ENCODE measurements around the gene CALCOCO1. TPM values are rescaled to one million over a fixed set of nuclear protein-coding genes. Genes with fewer than 3 reads are reported as not detected.
"Not testable (repeated sequence)": the region's sequence is repeated elsewhere in the genome, so short reads cannot be mapped to it uniquely, and the experiment has no call there.

CALCOCO1 gene
- total RNA-seq, 1 experiment from 2014 or later = 47.3 TPM

- no peak for DNase-seq (ENCODE audit: low read depth)
Measured at GRCh38 chr12:53733807-53734200, 6.6 kb upstream of the CALCOCO1 start.

DNA sequence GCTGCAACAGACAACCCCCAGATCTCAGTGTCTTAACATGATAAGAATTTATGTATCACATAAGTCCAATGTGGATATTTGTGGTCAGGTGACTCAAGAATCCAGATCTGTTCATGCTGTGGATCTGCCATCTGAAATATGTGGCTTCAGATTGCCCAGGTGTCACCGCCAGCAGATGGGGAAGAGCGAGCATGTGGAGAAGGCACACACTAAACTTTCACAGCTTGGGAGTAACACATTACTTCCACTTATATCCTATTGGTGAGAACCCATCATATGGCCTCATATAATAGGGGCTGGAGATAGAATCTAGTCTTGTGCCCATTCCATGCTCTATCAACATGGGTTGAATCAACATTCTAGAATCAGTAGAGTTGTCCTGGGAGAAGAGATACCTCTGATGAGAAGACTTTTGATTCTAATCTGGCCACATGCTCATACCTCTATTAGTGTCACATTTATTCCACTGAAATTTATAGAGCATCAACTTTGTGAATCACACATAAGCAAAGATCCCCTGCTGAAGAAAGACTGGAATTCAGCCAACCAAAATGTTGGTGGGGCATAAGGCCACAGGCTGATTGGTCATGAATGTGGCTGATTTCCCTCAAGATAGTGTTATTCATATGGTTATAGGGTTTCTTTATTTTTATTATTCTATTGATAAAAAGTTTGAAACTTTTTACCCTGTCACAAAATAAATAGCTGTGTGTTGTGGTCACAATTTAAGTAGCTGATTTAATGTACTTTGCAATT is 6.0 kb upstream of the CALCOCO1 start:
- DNase-seq (ENCODE audit: low read depth) = peak; percentile 86

- DNase-seq (ENCODE audit: low read depth) = peak; percentile 16
Measured at GRCh38 chr12:53729644-53730043, 2.4 kb upstream of the CALCOCO1 start.

- no peak for DNase-seq (ENCODE audit: low read depth)
Measured at GRCh38 chr12:53728206-53728605, 954 bp upstream of the CALCOCO1 start.

DNA sequence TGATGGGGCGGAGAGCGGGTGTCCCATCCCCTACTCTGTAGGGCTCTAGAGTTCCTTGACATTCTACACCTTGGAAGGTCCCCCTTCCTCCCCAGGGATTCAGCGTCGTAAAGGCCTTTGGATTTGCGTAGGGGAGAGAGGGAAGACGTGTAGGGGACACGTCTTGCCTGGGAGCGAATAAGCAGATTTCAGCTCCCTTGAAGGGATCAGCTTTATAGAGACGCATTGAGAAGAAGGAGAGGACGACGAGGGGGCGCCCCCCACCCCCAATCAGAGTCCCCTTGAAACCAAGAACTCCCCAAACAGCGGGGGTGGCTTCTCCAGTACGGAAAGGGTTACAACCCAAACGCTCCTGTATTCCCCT is 324 bp downstream of the CALCOCO1 start:
- peak; percentile 29 for DNase-seq (ENCODE audit: low read depth)

GRCh38 chr12:53726341-53726740 is 911 bp downstream of the CALCOCO1 start:
- DNase-seq (ENCODE audit: low read depth) = peak; percentile 36

GRCh38 chr12:53725824-53726223 is 1.4 kb downstream of the CALCOCO1 start:
- no peak for DNase-seq (ENCODE audit: low read depth)

- no peak for DNase-seq (ENCODE audit: low read depth)
Measured at GRCh38 chr12:53722450-53723041, 4.7 kb downstream of the CALCOCO1 start.

GRCh38 chr12:53720946-53721345 is 6.3 kb downstream of the CALCOCO1 start:
- no peak for DNase-seq (ENCODE audit: low read depth)

- DNase-seq (ENCODE audit: low read depth) = peak; percentile 17
Measured at GRCh38 chr12:53719649-53720048, 7.6 kb downstream of the CALCOCO1 start.

GRCh38 chr12:53718567-53718966 is 8.7 kb downstream of the CALCOCO1 start:
- DNase-seq (ENCODE audit: low read depth) = not testable (repeated sequence)

DNA sequence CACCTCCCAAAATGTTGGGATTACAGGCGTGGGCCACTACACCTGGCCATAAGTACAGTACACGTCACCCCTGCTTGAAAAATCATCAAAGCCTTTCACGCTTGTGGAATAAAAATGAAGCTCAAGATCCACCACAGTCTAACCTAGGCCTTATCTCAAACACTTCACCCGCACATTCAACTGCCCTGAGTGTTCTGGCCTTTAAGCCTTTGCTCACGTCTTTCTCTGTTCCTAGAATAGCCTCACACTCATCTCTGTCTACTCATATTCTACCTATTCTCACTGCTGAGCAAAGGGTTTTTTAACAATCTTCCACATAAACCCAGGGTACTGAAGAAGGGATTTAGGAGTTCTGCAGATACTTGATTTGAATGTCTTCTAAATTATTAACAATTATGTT is 9.9 kb downstream of the CALCOCO1 start:
- no peak for DNase-seq (ENCODE audit: low read depth)

GRCh38 chr12:53714004-53714403 is 13.2 kb downstream of the CALCOCO1 start:
- DNase-seq (ENCODE audit: low read depth) = no peak

GRCh38 chr12:53713516-53713915 is 13.7 kb downstream of the CALCOCO1 start:
- DNase-seq (ENCODE audit: low read depth) = no peak

DNA sequence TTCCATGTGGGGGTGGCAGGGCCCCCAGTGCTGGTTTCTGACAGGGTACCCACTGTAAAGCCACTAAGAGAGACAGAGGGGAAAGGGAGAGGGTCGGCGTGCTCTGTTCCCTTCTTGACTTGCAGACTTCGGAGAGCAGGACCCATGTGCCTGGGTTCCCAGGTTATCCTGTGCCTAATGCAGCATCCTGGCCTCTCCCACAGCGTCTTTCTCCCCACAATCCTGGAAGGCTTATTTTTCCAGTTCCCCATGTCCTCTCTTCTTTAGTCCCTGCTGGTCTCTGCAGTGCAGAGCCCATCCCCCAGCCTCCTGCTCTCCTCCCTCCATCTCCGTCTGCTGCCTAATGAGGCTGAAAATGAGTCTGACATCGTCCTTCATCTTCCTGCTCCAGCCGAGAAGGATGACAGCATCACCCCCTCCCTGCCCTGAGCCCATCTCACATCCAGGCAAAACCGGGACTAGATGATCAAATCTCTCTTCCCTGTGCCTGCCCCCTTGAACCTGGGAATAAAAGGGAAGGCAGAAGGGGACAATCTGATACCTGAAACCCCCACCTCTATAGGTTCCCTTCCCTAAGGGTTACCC is 15.1 kb downstream of the CALCOCO1 start:
- no peak for DNase-seq (ENCODE audit: low read depth)

GRCh38 chr12:53710091-53710490 is 17.2 kb downstream of the CALCOCO1 start:
- no peak for DNase-seq (ENCODE audit: low read depth)

DNA sequence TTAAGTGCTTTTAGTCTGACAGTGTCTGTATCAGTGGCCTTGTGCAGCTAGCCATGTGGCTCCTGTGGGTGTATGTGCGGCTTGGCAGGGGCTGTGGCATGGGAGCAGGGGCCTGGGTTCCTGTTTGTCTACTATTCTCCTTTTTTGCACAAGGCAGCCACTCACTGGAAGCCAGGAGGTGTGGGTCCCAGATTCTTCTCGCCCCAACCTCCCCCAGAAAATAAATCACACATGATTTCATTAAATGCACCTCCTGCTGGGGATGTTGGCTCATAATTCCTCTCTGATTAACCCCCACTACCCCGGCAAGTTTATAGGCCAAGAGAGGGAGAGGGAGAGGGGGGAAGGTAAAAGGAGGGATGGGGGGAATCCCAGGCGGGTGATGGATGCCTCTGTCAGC is 17.6 kb downstream of the CALCOCO1 start:
- no peak for DNase-seq (ENCODE audit: low read depth)

DNA sequence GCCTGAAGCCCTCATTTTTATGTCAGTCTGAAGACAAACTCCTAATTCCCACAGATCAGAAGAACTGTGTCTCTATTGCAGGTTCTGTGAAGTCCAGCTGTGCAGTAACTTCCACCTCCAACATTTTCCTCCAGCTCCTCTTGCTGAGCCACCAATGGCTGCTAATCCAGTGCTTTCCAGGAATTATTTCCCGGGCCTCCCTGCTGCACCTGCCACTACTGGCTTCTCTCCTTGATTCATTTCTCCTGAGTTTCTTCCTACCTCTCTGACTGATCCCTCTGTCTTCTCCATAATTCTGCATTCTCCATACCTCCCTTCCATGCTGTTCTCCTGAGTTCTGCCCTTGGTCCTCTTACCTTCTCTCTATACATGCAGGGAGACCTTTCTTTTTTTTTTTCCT is 21.2 kb downstream of the CALCOCO1 start:
- DNase-seq (ENCODE audit: low read depth) = no peak

- peak; percentile 28 for DNase-seq (ENCODE audit: low read depth)
Measured at GRCh38 chr12:53703756-53704155, 23.5 kb downstream of the CALCOCO1 start.

DNA sequence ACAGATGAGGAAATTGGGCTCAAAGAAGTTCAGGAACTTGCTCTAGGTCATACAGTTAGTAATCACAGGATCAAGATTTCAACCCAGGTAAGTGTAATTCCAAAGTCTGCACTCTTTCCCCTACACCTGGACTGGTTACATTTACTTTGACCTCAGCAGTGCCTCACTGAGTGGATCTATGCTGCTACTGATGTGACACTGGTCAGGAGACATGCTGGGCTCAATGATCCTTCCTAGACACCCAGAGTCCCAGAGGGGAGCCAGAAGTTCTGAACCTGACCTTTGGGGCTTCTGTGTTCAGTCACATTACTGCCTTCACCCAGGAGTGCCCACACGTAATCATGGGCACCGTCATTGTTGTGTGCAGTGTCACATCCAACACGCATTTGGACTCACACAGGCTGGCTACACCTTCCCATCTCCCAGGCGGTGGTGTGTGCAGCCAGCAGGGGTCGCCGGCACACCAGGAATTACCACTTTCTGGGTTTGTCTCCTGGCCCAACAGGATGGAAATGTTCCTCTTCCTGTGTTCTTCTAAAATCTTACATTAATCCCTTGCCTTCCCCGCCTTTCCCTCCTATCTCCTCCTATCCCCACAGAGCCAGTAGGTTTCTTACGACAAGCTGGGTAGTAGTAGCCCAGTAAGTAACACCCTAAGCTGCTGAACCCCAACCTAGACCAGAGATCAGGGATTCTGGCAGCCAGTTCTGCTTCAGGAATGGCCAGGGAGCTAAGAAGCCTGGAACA is 25.6 kb downstream of the CALCOCO1 start:
- peak; percentile 66 for DNase-seq (ENCODE audit: low read depth)

DNA sequence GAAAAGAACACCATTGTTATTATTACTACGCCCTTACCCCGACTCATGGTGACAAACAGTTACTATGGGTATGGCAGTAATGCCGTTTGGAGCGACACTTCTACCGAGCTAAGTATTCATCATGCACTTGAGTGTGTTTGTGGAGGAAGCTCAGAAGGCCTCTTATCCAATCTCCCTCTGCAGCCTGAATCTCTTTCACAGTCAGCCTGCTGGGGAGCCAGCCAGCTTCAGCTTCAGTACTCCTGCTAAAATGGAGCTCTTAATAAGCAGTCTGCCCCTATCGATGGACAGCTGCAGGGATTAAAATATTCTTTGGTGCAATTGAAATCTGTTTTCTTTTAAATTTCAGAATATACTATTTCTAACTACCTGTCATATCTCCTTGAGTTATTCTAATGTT is 26.7 kb downstream of the CALCOCO1 start:
- DNase-seq (ENCODE audit: low read depth) = no peak

GRCh38 chr12:53699678-53700025 is 27.6 kb downstream of the CALCOCO1 start:
- no peak for DNase-seq (ENCODE audit: low read depth)
